K562 (cell line): ENCODE results near the gene BCAS3. TPM values are rescaled to one million over a fixed set of nuclear protein-coding genes. Genes with fewer than 3 reads are reported as not detected.

ENCODE experiments used
- ATAC-seq: fragments of 200-7000 bp; cut with Tn5 transposase; 3 replicates; pipeline ENCODE4 v1.9.1; 2020; ENCODE audit warnings: moderate library complexity
- BruUV-seq: library from RNA; stranded (reverse); fragments of 400-500 nt; replicated peaks from 2 replicates; lab custom pipeline; 2021; lab: Mats Ljungman, UMichigan
- CTCF ChIA-PET: fragments of 300-600 bp; formaldehyde crosslinking; extraction: SDS; loops from one replicate; lab custom pipeline; 2021; ENCODE audit warnings: low intra/inter-chr PET ratio; lab: Yijun Ruan, JAX
- POLR2A ChIA-PET: fragments of 300-600, 350-650 bp; sonication (Branson Sonifier 250); formaldehyde crosslinking; extraction: SDS; loops from one replicate; lab custom pipeline; 2021; ENCODE audit warnings: antibody characterized with exemption, inconsistent platforms; lab: Yijun Ruan, JAX
- DNase-seq, 4 experiments: peaks; one replicate each; pipeline versions ENCODE4 v3.0.0 to v3.0.0-alpha.2; 2011 to 2018; ENCODE audit warnings: low spot score in 3 of 4, mixed read lengths in 3 of 4; ENCODE audit errors: extremely low read depth in 1 of 4
- FAIRE-seq: peaks from 2 replicates; lab custom pipeline; 2011; peaks lifted over from hg19 to GRCh38; lab: Jason Lieb, UNC
- H2AFZ ChIP-seq: 2 replicates; pipeline ENCODE4 v1.6.0; 2011; ENCODE audit warnings: low read depth, low read length, control low read depth, inconsistent platforms
- H3K27ac ChIP-seq: fragments of 200-600 bp; 3 replicates; pipeline ENCODE4 v1.8.0; 2011; ENCODE audit warnings: low read depth, mild to moderate bottlenecking, control low read depth, inconsistent platforms, low read length, moderate library complexity, mixed read lengths; ENCODE audit errors: extremely low read depth
- H3K27me3 ChIP-seq, 2 experiments: fragments of 300-600 bp in 1 of 2; 2 replicates in 1 of 2; 3 replicates in 1 of 2; pipeline versions ENCODE4 v1.6.0 to v1.8.0; 2011; ENCODE audit warnings: inconsistent platforms in 2 of 2, low read length in 2 of 2, mild to moderate bottlenecking in 1 of 2, mixed read lengths in 1 of 2, moderate library complexity in 1 of 2; ENCODE audit not compliant: control insufficient read depth in 2 of 2, insufficient read depth in 2 of 2
- H3K36me3 ChIP-seq: fragments of 300-600 bp; 3 replicates; pipeline ENCODE4 v1.8.0; 2011; ENCODE audit warnings: mild to moderate bottlenecking, low read length, inconsistent platforms; ENCODE audit not compliant: control insufficient read depth, insufficient read depth
- H3K4me1 ChIP-seq, 2 experiments: fragments of 200-600 bp in 1 of 2; replicated peaks in 1 of 2; 2 replicates in 1 of 2; 3 replicates in 1 of 2; pipeline versions ENCODE4 v1.5.1 to v1.8.0; 2011; ENCODE audit warnings: inconsistent platforms in 2 of 2, low read length in 2 of 2, mild to moderate bottlenecking in 1 of 2, mixed read lengths in 1 of 2, moderate library complexity in 1 of 2; ENCODE audit not compliant: control insufficient read depth in 2 of 2, insufficient read depth in 2 of 2
- H3K4me2 ChIP-seq: 2 replicates; pipeline ENCODE4 v1.6.1; 2011; ENCODE audit warnings: low read length, control low read depth, inconsistent platforms, mixed read lengths; ENCODE audit not compliant: insufficient read depth
- H3K4me3 ChIP-seq: fragments of 200-600 bp; sonication (generic), shearing (Covaris generic); 2 replicates; pipeline ENCODE4 v1.5.1; 2016; ENCODE audit warnings: control low read depth, inconsistent platforms
- H3K79me2 ChIP-seq: fragments of 200-600 bp; 3 replicates; pipeline ENCODE4 v1.8.0; 2011; ENCODE audit warnings: low read length, inconsistent platforms; ENCODE audit not compliant: control insufficient read depth, insufficient read depth
- H3K9ac ChIP-seq, 2 experiments: 2 replicates each; pipeline versions ENCODE4 v1.6.0 to v1.6.1; 2011; ENCODE audit warnings: low read depth in 2 of 2, low read length in 2 of 2, control low read depth in 1 of 2, inconsistent platforms in 1 of 2, mild to moderate bottlenecking in 1 of 2, mixed read lengths in 1 of 2; ENCODE audit not compliant: insufficient read depth in 1 of 2
- H3K9me1 ChIP-seq: one replicate; pipeline ENCODE4 v1.6.0; 2011; ENCODE audit warnings: inconsistent platforms, mild to moderate bottlenecking, low read length, moderate library complexity; ENCODE audit not compliant: control insufficient read depth, insufficient read depth
- H3K9me3 ChIP-seq: replicated peaks from 2 replicates; pipeline ENCODE4 v1.5.1; 2011; ENCODE audit warnings: low read depth, low read length, inconsistent platforms; ENCODE audit not compliant: control insufficient read depth, insufficient read depth
- H4K20me1 ChIP-seq: replicated peaks from 2 replicates; pipeline ENCODE4 v1.6.1; 2011; ENCODE audit warnings: low read length, inconsistent platforms, mixed read lengths; ENCODE audit not compliant: control insufficient read depth, insufficient read depth
- ARID4B ChIP-seq: sonication (generic); formaldehyde crosslinking; IDR thresholded peaks from 2 replicates; pipeline ENCODE4 v1.8.0; 2022; ENCODE audit warnings: mild to moderate bottlenecking, missing genetic modification reagents
- BRD9 ChIP-seq: fragments of 450-650 bp; IDR thresholded peaks from 2 replicates; pipeline ENCODE4 v1.6.1; 2018; ENCODE audit warnings: low read depth; ENCODE audit not compliant: partially characterized antibody
- MYC ChIP-seq, 2 experiments: fragments of 250-450 bp in 1 of 2; sonication (Bioruptor Pico) in 1 of 2; IDR thresholded peaks; 2 replicates each; pipeline versions ENCODE4 v1.5.1 to v1.6.1; 2012 to 2021; ENCODE audit warnings: low read depth in 2 of 2, borderline replicate concordance in 1 of 2, improper control_type of control experiment in 1 of 2, low read length in 1 of 2, mild to moderate bottlenecking in 1 of 2, moderate library complexity in 1 of 2
- SFPQ ChIP-seq: fragments of 200-400 bp; formaldehyde crosslinking; IDR thresholded peaks from 2 replicates; pipeline ENCODE4 v1.6.1; 2017; ENCODE audit warnings: mild to moderate bottlenecking, low read depth, low read length, moderate library complexity
- TAF15 ChIP-seq: fragments of 200-400 bp; formaldehyde crosslinking; IDR thresholded peaks from 2 replicates; pipeline ENCODE4 v1.6.1; 2017; ENCODE audit warnings: mild to moderate bottlenecking, low read depth, low read length, moderate library complexity
- YY1 ChIP-seq, 3 experiments: IDR thresholded peaks; 2 replicates each; pipeline ENCODE4 v1.6.1; 2011; ENCODE audit warnings: low read length in 2 of 3, mild to moderate bottlenecking in 2 of 3, moderate library complexity in 2 of 3, borderline replicate concordance in 1 of 3, control low read depth in 1 of 3, low read depth in 1 of 3; ENCODE audit not compliant: insufficient read depth in 3 of 3, insufficient replicate concordance in 2 of 3, control insufficient read depth in 1 of 3, insufficient read length in 1 of 3; ENCODE audit errors: extremely low read depth in 1 of 3
- ZFP1 ChIP-seq: fragments of 450-650 bp; formaldehyde crosslinking; IDR thresholded peaks from 2 replicates; pipeline ENCODE4 v1.4.0; 2020; ENCODE audit warnings: mild to moderate bottlenecking, mixed read lengths
- ZNF24 ChIP-seq: fragments of 450-650 bp; IDR thresholded peaks from 2 replicates; pipeline ENCODE4 v1.6.1; 2016
- WGBS: fragments of 100-300 bp; shearing (Covaris generic); methylation state at CpG from one replicate; pipeline ENCODE4 v1.1.6; 2016; ENCODE audit warnings: low coverage, mixed read lengths; ENCODE audit not compliant: insufficient coverage; ENCODE audit errors: missing lambda C conversion rate; 5-methylcytosine and 5-hydroxymethylcytosine counted together
- in situ Hi-C: fragments of 300-500 bp; cut with MboI; formaldehyde crosslinking; loops from 4 replicates; pipeline ENCODE4 v1.15.0; 2018; ENCODE audit warnings: inconsistent platforms, mixed read lengths
- intact Hi-C: fragments of 100-400 bp; cut with micrococcal nuclease; formaldehyde crosslinking; loops from 2 replicates; pipeline ENCODE4 v1.14.2; 2022
- polyA plus RNA-seq, 8 experiments: library from polyadenylated mRNA; depleted of rRNA in 4 of 8; stranded (reverse) in 5 of 8; unstranded in 3 of 8; fragments of >200 nt; fragmentation: Nextera tagmentation in 2 of 8; fragmentation: Illumina TruSeq in 1 of 8; extraction: Ambion mirVana in 2 of 8; extraction: Trizol in 1 of 8; gene quantifications; 2 replicates each; pipeline versions ENCODE4 v1.2.1 to v1.2.3, GENCODE V29; 2011 to 2014; ENCODE audit warnings: inconsistent platforms in 1 of 8, missing spikeins in 1 of 8
- total RNA-seq, 7 experiments: library from RNA; depleted of rRNA in 6 of 7; stranded (reverse); fragments of >200 nt in 6 of 7; fragmentation: Illumina TruSeq in 2 of 7; extraction: Trizol in 2 of 7; gene quantifications; 2 replicates each; pipeline versions ENCODE4 v1.2.1 to v1.2.3, GENCODE V29; 2011 to 2021; ENCODE audit warnings: low replicate concordance in 1 of 7
- TF ChIP-seq, protein P1 (sequence below): fragments of 450-650 bp; IDR thresholded peaks from 2 replicates; pipeline ENCODE4 v1.6.1; 2018; ENCODE audit not compliant: partially characterized antibody
- TF ChIP-seq, protein P2 (sequence below): sonication (generic); formaldehyde crosslinking; IDR thresholded peaks from 2 replicates; pipeline ENCODE4 v1.9.0; 2022; ENCODE audit warnings: mild to moderate bottlenecking, missing genetic modification reagents

BCAS3 gene
- total and polyA plus RNA-seq, 9 of the 15 experiments (the other 6 are each of a cell fraction or from before 2014, with no cell fraction given) = 1.9 to 5.5 (median 3.5) TPM

DNA sequence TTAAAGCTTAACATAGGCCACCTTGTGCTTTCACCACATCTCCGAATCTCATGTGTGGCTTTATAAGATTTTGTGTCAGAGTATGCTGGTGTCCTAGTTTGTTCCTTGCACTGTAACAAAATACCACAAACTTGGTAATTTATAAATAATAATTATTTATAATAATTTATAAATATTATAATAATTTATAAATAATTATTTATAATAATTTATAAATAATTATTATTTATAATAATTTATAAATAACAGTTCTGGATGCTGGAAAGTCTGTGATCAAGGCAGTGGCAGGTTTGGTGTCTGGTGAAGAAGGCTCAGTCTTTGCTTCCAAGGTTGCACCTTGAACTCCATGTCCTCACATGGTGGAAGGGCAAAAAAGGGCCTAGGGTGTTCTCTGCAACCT, 147.7 kb downstream of the BCAS3 start:
- Histone ChIP-seq H3K27ac (no peak overlapping the region), H3K9ac (no peak overlapping the region), H4K20me1 (no peaks in the 10 kb centered on the region), H3K27me3 (peaks cover 0 to 6% of the 10 kb centered on the region in 2 experiments; a peak in 1 of 5 replicates), H3K9me1 (no peaks in the 10 kb centered on the region), H3K4me2 (no peak overlapping the region), H3K36me3 (no peaks in the 10 kb centered on the region), H3K4me1 (no peaks in the 10 kb centered on the region), H3K79me2 (no peaks in the 10 kb centered on the region), H3K4me3 (no peak overlapping the region), H2AFZ (no peak overlapping the region), H3K9me3 (no peaks in the 10 kb centered on the region)
- DNase-seq (no peak), FAIRE-seq (no peak), ATAC-seq (no peak)
- POLR2A ChIA-PET = no interaction called here
- BruUV-seq = no TSS peak
- WGBS = 4% methylated on average over 1 of the region's 1 CpG
- CTCF ChIA-PET = no interaction called here
- intact Hi-C loops (no loop called here), in situ Hi-C loops (no loop called here)
- TF ChIP-seq YY1 (IDR thresholded peaks at IDR 0.05; ENCODE audit: borderline replicate concordance in 1 of 3, control insufficient read depth in 1 of 3, extremely low read depth in 1 of 3, insufficient read depth in 3 of 3, insufficient read length in 1 of 3, insufficient replicate concordance in 2 of 3, low read depth in 1 of 3, low read length in 2 of 3) (no peak), ZNF24 (no peak), TAF15 (no peak), ARID4B (CRISPR knock-in tag) (no peak), SFPQ (no peak), MYC (IDR thresholded peaks at IDR 0.05; ENCODE audit: low read depth, low read length) (no peak), MYC (CRISPR knock-in tag; IDR thresholded peaks at IDR 0.05; ENCODE audit: borderline replicate concordance, low read depth) (no peak), ZFP1 (CRISPR knock-in tag) (no peak), BRD9 (no peak)
- TF ChIP-seq, protein P1, sequence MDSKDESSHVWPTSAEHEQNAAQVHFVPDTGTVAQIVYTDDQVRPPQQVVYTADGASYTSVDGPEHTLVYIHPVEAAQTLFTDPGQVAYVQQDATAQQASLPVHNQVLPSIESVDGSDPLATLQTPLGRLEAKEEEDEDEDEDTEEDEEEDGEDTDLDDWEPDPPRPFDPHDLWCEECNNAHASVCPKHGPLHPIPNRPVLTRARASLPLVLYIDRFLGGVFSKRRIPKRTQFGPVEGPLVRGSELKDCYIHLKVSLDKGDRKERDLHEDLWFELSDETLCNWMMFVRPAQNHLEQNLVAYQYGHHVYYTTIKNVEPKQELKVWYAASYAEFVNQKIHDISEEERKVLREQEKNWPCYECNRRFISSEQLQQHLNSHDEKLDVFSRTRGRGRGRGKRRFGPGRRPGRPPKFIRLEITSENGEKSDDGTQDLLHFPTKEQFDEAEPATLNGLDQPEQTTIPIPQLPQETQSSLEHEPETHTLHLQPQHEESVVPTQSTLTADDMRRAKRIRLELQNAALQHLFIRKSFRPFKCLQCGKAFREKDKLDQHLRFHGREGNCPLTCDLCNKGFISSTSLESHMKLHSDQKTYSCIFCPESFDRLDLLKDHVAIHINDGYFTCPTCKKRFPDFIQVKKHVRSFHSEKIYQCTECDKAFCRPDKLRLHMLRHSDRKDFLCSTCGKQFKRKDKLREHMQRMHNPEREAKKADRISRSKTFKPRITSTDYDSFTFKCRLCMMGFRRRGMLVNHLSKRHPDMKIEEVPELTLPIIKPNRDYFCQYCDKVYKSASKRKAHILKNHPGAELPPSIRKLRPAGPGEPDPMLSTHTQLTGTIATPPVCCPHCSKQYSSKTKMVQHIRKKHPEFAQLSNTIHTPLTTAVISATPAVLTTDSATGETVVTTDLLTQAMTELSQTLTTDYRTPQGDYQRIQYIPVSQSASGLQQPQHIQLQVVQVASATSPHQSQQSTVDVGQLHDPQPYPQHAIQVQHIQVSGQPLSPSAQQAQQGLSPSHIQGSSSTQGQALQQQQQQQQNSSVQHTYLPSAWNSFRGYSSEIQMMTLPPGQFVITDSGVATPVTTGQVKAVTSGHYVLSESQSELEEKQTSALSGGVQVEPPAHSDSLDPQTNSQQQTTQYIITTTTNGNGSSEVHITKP = no peak
- TF ChIP-seq, protein P2, sequence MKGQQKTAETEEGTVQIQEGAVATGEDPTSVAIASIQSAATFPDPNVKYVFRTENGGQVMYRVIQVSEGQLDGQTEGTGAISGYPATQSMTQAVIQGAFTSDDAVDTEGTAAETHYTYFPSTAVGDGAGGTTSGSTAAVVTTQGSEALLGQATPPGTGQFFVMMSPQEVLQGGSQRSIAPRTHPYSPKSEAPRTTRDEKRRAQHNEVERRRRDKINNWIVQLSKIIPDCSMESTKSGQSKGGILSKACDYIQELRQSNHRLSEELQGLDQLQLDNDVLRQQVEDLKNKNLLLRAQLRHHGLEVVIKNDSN (CRISPR knock-in tag) = no peak
